Measurements from ENCODE around the gene NAV1.

DNA sequence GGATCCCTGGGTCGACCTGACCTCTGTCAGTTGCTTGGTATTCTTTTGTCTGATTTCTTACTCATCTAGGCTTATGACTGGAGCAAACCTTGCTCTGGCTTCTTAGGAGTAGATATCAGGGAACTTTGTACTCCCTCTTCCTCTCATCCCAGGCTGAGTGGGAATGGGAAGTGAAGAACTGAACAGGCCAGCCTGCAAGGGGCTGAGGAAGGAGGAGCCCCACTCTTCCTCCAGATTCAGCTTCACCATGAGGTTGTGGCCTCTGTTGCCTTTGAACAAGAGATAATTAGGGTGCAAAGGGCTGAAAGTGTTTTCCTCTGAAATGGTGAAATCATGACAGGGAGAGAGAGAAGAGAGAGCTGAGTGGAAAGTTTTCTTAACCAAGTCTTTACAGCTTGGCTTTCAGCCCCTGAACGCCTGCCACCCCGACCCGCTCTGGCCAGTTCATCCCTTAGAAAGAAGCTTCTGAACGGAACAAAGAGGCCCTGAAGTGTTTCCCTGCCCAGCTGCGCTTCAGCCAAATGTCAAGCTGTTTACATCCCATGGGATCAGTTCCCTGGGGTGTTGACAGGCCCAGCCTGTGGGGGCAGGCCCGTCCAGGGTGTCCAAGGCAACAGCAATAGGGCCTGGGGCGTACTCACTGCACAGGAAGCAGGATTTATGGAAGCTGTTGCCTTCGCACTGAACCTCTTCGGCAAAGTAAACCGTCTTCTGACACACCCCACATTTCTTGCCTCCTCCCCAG, 43.2 kb upstream of the NAV1 start:
- TF ChIP-seq, protein P1, sequence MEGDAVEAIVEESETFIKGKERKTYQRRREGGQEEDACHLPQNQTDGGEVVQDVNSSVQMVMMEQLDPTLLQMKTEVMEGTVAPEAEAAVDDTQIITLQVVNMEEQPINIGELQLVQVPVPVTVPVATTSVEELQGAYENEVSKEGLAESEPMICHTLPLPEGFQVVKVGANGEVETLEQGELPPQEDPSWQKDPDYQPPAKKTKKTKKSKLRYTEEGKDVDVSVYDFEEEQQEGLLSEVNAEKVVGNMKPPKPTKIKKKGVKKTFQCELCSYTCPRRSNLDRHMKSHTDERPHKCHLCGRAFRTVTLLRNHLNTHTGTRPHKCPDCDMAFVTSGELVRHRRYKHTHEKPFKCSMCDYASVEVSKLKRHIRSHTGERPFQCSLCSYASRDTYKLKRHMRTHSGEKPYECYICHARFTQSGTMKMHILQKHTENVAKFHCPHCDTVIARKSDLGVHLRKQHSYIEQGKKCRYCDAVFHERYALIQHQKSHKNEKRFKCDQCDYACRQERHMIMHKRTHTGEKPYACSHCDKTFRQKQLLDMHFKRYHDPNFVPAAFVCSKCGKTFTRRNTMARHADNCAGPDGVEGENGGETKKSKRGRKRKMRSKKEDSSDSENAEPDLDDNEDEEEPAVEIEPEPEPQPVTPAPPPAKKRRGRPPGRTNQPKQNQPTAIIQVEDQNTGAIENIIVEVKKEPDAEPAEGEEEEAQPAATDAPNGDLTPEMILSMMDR (conservative IDR thresholded peaks at IDR 0.05 in 1 of 2, IDR thresholded peaks at IDR 0.05 in 1 of 2; ENCODE audit: extremely low read depth in 1 of 2, insufficient read depth in 1 of 2, low read depth in 1 of 2, low read length in 2 of 2): no peak
- no peak for TF ChIP-seq EZH2 (IDR thresholded peaks at IDR 0.05; ENCODE audit: borderline replicate concordance, low read length)

Measured in mammary epithelial cell (primary cell).